HEK293T (cell line): Measurements from ENCODE around the gene KIF4A.

Experiments
- ARNT ChIP-seq: fragments of 450-650 bp; IDR thresholded peaks from 2 replicates; pipeline ENCODE4 v1.6.1; 2017; ENCODE audit warnings: mild to moderate bottlenecking
- BHLHE40 ChIP-seq: fragments of 450-650 bp; IDR thresholded peaks from 2 replicates; pipeline ENCODE4 v1.6.1; 2016; ENCODE audit warnings: mild to moderate bottlenecking, moderate library complexity, borderline replicate concordance
- ELF4 ChIP-seq: fragments of 450-650 bp; IDR thresholded peaks from 2 replicates; pipeline ENCODE4 v1.6.1; 2017; ENCODE audit warnings: antibody characterized with exemption
- FOXA1 ChIP-seq: fragments of 450-650 bp; IDR thresholded peaks from 2 replicates; pipeline ENCODE4 v1.6.1; 2016; ENCODE audit warnings: mild to moderate bottlenecking
- FOXK2 ChIP-seq: fragments of 450-650 bp; IDR thresholded peaks from 2 replicates; pipeline ENCODE4 v1.6.1; 2016; ENCODE audit warnings: mild to moderate bottlenecking
- FOXM1 ChIP-seq: fragments of 450-650 bp; IDR thresholded peaks from 2 replicates; pipeline ENCODE4 v1.6.1; 2017; ENCODE audit warnings: mild to moderate bottlenecking, borderline replicate concordance
- HDGF ChIP-seq: fragments of 450-650 bp; IDR thresholded peaks from 2 replicates; pipeline ENCODE4 v1.6.1; 2017; ENCODE audit warnings: antibody characterized with exemption, borderline replicate concordance
- LEF1 ChIP-seq: fragments of 450-650 bp; IDR thresholded peaks from 2 replicates; pipeline ENCODE4 v1.6.1; 2017; ENCODE audit warnings: mild to moderate bottlenecking, borderline replicate concordance
- NFRKB ChIP-seq: fragments of 450-650 bp; IDR thresholded peaks from 2 replicates; pipeline ENCODE4 v1.6.1; 2016; ENCODE audit warnings: mild to moderate bottlenecking, moderate library complexity
- SP1 ChIP-seq: fragments of 450-650 bp; IDR thresholded peaks from 2 replicates; pipeline ENCODE4 v1.6.1; 2017

GRCh38 chrX:70262952-70263567 lies 26.8 kb upstream of the KIF4A start:
- no peak for TF ChIP-seq BHLHE40
- TF ChIP-seq FOXM1 = no peak
- no peak for TF ChIP-seq ARNT
- no peak for TF ChIP-seq FOXA1
- TF ChIP-seq FOXK2 = no peak
- TF ChIP-seq HDGF = no peak
- no peak for TF ChIP-seq ELF4
- no peak for TF ChIP-seq SP1
- TF ChIP-seq NFRKB = no peak
- no peak for TF ChIP-seq LEF1
